GM19043 (cell line): ENCODE measurements around the gene PRKRA.
"Not testable (repeated sequence)": the region's sequence is repeated elsewhere in the genome, so short reads cannot be mapped to it uniquely, and the experiment has no call there.

Experiments
- ATAC-seq: cut with Tn5 transposase; IDR thresholded peaks from one replicate; pipeline ENCODE4 v1.9.1; 2021; ENCODE audit warnings: low read depth; ENCODE audit not compliant: unreplicated experiment

Gene PRKRA

DNA sequence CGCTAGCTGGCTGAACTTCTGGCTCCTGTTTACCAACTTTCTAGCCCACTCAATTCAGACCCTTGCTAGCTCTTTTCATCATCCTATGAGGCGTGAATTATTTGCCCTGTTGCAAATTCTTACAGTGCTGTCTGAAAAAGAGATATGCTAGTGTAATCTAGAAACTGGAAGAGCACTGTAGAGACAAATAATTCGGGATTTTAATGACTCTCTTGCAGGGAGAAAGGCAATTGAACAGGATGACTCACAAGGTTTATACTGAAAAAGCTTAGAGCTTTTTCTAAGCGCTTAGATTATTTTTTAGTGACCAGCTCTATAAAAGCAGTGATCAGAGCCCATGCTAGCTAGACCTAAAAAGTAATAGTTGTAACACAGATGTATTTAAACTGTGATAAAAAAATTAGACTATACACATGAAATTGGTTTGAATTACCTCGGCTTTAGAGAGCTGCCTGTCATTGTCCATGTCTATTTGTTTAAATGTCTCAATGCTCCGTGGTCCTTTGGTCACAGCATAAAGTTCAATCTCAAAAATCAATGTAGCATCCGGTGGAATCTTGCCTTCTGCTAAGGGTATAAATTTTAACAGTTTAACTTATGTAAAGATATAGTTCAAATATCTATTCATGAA, 18.4 kb upstream of the PRKRA start:
- ATAC-seq, result no peak

DNA sequence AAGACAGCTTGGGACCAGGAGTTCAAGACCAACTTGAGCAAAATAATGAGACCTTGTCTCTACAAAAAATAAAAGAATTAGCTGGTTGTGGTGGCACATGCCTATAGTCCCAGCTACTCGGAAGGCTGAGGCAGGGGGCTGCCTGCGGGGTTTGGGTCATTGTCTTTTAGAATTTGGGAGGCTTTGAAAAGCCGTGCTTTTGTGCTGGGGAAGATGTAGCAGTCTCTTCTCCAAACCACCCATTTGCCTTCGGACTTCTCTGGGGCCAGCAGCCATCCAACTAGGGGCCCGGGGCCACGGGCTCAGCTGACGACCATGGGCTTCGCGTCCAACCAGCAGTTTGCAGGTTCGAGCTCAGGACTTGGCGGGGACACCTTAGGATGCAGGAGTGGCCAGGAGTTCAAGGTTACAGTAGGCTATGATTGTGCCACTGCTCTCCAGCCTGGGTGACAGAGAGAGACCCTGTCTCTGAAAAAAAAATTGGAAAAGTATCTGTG, 6.5 kb upstream of the PRKRA start:
- no peak for ATAC-seq

DNA sequence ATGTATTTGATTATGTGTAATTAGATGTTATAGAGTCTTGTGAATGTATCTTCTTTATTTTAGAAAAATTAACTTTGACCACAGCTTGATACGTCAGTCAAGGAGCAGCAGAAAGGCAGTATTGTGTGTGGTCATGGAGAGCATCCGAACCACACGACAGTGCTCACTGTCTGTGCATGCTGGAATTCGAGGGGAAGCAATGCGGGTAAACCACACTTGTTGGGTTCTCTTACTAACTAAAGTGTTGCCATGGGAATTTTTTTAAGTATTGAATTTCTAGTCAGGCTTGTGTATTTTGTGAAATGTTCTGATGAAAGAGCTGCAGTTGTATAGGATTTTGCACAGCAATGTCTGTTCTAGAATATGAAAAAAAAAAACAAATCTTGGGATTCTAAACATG, 5.0 kb upstream of the PRKRA start:
- no peak for ATAC-seq

DNA sequence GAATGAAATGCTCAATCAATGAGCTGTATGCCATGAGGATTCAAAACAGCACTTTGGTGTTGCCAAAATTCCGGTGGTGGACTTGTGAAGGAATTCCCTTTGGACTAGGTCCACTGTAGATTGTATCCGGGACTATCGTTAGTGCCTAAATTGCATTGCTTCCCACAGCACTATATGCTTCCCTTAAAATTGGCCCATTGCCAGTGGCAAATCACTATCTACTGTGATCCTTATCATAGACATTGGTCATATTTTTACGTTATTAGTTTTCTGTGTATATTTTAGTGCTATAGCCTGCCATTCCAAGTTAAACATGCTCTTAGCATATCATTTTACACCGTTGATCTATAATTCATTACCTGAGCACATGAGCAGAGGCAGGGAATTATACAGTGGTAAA, 1.9 kb upstream of the PRKRA start:
- ATAC-seq, result no peak

DNA sequence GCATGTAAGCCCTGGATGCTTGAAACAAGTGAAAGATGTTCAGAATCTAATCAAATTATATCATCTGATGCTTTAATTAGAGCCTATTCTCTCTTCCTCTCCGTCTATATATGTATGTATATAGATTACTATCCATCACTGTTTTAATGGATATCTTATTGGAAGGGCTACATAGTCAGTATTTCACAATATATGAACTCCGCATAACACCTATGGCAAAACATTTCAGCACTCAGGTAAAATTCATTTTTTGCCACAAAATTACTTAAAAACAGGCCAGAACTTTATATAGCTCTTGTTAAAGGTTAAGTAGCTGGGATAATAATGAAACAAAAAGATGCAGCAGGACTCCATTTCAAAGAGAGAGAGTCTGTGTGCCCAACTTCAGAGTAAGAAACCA, 1.4 kb upstream of the PRKRA start:
- ATAC-seq, result no peak

DNA sequence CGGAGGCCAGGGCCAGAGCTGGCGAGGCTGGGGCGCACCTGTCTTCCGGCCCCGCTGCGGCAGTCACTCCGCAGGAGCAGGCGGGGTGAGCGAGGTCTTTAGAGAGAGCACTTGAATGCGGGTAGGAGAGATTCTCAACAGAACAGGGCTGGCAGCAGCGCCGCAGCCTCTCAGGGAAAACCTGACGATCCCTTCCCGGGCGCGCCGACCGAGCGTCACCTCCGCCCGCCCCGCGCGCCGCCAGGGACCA, 526 bp downstream of the PRKRA start:
- ATAC-seq, result peak; percentile 39

DNA sequence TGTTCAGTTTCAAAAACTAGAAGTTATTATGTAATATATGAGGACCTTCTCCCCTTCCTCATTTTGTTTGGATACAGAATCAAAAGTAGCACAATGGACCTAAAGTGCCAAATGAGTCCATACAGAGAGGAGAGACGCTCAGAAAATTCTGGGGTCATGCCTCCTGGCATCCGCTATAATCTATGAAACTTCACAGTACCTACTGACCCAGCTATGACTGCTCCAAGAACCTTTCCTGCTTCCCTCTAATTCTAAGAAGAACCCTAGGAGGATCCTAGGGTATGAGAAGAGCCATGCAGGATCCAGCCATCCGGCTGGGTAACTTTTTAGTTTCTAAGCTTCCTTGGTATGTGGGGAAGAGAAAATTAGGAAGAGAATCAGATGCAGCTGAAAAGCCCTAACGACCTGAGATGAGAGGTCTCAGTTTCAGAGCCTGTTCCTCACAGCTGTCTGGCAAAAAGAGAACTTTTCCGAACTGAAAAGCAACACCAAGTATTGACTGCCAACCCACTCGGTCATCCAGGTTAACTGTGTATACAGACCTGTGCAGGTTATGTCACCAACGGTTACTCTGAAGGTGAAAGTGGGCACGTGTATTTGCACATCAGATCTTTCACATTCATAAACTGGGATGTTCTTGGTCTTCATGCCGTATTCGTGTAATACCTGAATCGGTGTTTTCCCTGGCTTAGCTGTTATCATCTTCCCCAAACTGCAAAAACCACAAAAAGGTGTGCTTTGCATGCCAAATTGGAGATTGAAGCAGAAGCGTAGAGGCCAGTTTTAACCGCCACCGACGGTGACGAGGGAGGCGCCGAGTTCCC, 1.1 kb downstream of the PRKRA start:
- ATAC-seq, result no peak

DNA sequence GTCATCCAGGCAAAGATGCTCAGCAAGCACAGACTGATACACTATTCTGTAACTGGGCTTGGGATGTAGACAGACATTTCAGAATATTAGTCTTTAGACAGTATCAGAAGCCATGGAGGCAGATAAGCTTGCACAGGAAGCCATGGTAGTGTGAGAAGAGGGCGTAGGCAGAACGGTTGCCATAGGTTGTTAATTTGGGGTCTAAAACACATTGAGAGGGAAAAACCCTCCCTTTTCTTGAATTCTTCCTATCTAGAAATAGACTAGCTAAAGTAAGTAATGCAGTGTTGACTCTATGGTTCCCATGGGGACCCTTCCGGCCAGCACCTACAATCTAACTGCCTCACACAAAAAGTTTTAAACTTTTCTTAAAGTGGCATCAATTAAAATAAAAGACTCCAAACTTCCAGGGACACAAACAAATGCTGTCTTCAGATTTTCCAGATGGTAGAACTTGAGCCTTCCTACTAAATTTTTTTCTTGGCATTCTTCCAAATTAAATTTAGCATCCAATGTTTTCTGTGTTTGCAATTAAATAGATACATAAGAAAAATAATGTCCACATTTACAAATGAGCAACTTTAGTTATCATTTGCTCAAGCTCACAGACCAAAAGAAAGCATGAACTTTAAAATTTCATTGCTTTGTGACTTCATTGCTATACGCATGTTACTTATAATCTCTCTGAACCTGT, 1.9 kb downstream of the PRKRA start:
- ATAC-seq, result no peak

DNA sequence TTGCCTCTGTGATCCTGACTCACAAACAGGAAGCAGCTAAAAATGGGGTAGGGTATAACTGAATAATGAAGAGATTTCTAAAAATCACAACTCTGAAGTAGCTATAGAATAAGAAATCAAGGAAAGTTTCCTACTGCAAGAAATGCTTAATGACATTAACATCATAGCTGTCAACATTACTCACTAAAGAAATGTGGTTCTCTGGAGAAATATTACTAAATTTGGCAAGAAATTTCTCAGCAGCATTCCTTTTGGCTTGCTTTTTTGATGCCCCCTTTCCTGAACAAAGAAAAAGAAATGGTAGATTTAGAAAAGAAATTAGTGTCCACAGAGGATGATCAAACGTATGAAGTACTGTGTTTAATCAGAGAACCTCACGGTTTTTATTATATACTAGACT, 9.5 kb downstream of the PRKRA start:
- ATAC-seq, result no peak

DNA sequence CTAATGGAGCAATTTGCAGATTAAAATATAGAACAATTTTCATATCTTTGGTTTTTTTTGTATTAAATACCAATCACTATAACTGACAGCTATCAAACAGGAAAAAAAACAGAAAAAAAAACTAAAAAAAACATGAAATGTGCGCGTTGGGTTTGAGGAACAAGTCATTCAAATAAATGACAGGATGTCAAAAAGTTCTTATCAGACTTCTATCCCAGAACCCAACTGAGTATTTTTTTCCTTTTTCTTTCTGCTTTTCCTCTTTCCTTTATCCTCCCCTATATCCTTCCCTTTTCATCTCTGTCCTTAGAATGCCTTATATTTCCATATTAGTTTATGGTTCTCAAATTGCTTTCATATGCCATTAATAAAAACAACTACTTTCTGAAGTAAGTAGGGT, 14.3 kb downstream of the PRKRA start:
- no peak for ATAC-seq

DNA sequence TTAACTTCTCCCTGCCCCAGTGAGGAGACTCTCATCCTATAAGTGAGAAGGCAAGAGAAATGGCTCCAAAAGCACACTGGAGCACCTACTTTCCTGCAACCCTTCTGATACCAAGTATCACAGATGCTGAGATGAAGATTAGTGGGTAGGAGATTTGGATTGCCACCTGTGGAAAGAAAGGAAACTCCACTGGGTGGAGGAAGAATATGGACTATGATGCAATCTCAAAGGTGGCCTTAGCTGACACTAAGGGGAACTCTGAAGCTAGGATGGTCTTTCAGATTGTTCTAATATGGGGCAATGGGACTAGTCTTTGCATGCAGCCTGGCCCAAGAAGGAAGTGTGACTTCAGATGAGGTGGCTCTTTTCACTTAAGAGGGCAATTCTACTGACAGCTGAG, 21.6 kb downstream of the PRKRA start:
- no peak for ATAC-seq

DNA sequence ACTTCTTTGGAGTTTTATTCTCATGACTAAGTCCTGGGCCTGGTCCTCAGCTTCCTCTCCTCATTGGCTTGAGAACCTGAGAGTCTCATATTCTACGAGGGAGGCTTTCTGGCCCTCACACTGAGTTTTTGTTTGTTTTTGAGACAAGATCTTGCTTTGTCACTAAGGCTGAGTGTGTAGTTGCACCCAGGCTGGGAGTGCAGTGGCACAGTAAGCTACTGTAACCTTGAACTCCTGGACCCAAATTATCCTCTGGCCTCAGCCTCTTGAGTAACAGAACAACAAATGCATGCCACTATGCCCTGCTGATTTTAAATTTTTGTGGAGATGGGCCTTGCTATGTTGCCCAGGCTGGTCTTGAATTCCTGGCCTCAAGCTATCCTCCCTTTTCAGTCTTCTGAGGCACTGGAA, 22.6 kb downstream of the PRKRA start:
- ATAC-seq, result no peak

DNA sequence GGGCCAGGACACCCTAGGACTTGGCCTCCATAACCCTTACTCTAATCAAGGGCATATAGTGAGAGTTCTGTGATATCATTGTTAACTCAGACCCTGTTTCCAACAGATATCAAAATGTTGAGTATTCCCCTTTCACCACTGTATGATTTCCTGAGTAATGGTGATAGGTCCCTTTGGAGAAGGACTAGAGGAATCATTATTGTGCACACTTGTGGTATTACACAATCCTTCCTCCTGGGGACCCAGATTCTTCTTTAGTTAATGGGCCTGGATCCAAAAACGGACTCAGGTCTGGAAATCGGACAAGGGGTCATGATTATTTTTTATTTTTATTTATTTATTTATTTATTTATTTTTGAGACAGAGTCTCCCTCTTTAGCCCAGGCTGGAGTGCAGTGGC, 23.5 kb downstream of the PRKRA start:
- ATAC-seq, result no peak

DNA sequence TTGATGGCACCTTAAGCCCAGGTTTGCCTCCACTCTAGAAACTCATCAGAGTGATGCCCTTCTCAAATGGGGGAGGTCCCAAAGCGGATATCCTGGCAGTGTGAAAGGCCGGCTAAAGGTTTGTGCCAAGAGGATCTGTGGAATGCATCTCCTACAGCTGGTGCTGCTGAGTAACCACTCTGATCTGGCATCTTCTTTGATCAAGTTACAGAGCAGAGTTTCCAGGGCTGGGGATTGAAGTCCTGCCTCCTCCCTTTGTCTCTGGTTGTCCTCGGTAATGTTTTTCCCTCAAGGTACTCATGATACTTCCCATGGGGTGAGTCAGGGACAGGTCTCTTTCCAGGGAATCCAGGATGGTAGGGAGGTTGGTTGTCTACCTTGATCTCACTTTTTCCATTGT, 24.6 kb downstream of the PRKRA start:
- ATAC-seq, result no peak

DNA sequence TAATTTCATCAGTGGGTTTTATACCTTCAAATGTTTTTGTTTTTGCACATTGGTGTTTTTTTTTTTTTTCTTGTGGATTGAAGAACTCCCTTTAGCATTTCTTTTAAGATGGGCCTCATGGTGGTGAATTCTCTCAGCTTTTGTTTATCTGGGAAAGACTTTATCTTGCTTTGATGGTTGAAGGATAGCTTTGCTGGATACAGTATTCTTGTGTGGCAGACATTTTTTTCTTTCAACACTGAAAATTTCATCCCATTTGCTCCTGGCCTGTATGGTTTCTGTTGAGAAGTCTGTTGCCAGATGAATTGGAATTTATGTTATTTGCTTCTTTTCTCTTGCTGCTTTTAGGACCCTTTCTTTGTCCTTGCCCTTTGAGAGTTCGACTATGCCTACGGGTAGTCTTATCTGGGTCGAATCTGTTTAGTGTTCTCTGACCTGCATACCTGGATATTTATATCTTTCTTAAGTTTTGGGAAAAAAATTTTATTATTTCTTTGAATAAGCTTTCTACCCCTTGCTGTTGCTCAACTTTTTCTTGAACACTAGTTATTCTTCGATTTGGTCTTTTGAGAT, 25.6 kb downstream of the PRKRA start:
- no peak for ATAC-seq

DNA sequence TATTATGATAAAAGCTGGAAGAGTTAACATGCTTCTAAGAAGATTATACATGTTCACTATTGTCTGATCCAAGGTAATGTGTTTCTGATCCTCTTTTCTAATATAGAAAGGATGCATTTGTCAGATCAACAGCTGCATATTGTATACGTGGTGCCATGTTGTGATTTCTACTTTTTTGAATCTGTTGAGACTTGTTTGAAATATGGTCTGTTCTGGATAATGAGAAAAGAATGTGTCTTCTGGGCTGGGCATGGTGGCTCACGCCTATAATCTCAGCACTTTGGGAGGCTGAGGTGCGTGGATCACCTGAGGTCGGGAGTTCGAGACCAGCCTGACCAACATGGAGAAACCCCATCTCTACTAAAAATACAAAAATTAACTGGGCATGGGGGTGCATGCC, 27.2 kb downstream of the PRKRA start:
- not testable (repeated sequence) for ATAC-seq

DNA sequence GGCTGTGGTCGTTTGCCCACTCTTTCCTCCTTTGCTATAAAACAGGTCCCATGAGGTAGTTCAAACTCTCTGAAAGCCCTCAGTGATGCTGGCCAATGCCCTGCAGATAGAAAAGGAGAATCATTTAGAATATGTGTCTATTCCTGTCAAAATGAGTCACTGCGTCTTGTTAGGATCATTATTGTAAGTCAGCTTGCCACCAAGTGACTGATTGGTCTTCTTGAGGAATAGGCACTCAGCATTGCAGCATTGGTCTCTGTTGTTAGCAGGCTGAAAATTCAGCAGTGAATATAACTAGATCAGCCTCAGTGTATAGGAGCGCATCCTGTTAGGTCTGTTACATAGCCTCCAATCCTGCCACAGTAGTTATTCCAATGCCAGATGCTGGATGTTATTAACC, 28.9 kb downstream of the PRKRA start:
- ATAC-seq, result no peak

DNA sequence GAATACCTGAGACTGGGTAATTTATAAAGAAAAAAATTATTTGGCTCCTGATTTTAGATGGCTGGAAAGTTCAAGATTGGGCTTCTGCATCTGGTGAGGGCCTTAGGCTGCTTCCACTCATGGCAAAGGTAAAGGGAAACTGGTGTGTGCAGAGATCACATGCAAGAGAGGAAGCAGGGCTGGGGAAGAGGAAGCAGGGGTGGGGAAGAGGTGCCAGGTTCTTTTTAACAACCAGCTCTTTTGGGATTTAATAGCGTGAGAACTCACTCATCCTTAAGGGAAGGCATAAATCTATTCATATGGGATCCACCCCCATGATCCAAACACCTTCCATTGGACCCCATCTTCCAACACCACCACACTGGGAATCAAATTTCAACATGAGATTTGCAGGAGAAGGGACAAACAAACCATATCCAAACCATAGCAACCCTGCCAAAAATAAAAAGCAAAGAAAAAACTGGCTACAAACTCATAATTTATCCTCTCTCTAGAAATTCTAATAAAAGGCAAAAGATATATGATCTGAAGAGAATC, 30.4 kb downstream of the PRKRA start:
- no peak for ATAC-seq

DNA sequence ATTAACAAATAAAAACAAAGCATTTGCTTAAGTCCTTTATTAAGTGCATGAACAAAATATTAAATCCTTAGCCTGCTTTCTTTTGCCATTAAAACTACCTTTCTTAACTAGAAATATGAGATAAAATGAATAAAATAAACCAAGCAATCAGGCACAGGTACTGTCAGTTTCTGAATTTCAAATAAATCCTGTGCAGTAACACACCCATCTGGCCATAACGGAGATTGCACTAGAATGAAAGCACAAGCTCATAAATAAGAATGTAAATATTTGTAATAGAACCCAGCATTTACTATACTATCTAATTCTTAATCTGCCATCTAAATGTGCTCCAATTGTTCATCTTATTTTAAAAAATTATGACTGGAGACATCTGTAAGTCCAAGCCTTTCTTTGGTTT, 31.9 kb downstream of the PRKRA start:
- no peak for ATAC-seq

DNA sequence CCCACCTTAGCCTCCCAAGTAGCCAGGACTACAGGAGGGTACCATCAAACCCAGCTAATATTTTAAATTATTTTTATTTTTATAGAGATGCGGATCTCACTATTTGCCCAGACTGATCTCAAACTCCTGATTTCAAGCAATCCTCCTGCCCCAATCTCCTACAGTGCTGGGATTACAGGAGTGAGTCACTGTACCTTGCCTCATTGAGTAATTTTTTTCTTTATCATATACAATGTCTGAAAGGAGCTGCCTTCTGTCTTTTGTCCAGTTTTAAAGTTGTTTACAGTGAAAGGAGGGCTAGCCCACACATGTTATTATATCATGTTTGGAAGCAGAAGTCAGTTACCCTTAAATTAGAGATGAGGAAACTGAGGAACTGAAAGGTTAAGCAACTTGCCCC, 32.5 kb downstream of the PRKRA start:
- ATAC-seq, result no peak

DNA sequence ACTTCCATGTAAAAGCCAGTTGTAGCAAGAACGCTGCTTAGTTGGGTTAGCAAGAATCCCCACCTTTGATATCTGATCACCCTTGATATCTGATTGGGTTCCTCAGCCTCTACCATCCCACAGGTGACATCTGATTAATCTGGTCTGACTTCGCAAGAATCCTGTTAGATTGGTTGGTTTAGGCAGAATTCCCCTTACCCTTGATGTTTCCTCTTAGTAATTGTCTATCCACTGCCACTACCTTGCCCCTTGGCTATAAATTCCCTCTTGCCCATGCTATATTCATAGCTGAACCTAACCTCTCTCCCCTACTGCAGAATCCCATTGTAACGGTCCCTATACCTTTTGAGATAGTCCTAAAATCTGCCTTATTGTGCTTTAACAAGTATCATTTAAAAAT, 33.1 kb downstream of the PRKRA start:
- ATAC-seq, result no peak
